ENCODE data around the gene BCL3.
"Not testable (repeated sequence)": the region's sequence is repeated elsewhere in the genome, so short reads cannot be mapped to it uniquely, and the experiment has no call there.

Gene BCL3

DNA sequence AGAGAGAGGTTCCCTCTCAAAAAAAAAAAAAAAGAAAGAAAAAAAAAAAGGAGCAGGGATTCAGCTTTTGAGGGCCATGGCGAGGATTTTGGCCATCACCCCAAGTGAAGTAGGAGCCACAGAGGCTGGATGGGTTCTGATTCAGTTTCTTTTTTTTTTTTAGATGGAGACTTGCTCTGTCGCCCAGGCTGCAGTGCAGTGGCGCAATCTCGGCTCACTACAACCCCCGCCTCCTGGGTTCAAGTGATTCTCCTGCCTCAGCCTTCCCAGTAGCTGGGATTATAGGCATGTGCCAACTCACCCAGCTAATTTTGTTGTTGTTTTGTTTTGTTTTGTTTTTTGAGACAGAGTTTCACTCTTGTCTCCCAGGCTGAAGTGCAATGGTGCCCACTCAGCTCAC is 27.1 kb upstream of the BCL3 start:
- not testable (repeated sequence) for DNase-seq

DNA sequence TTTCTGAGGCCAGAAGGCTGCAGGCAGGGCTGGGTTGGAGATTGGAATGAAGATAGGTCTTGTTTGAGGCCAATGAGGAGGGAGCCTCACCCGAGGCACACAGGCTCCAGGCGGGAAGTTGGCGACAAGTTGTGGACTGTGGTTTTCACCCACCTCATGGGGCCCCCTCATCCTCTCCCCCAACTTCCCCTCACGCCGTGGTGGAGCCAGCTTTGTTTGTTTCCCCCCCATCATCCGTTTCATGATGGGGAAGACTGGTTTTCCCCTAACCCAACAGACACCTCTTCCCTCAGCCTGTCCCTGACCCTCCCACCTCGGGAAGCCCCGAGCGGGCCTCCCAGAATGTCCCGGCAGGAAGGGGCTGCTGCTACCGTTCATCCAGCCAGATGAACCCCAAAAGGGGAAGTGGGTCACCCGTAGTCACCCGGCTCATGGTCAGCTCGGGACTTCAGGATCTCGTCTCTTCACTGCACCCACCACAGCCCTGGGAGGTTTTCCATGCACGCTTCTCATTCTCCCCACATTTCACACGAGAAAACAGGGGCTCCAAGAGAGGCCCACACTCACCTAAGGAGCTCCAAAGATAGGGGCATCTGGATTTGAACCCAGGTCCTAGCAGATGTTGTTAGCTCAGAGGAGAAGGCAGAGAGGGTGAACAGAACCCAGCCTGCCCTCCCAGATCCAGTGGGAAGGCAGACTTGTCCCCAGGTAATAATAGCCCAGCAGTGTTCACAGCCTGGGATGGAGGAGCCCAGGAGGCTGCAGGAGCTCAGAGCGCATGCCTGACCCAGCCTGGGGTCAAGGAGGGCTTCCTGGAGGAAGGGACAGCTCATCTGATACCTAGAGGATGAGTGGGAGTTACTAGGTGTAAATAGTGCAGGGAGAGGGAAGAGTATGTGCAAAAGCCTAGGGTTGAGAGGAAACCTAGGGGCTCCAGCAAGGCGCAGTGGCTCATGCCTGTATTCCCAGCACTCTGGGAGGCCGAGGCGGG is 26.1 kb upstream of the BCL3 start:
- DNase-seq = no peak

DNA sequence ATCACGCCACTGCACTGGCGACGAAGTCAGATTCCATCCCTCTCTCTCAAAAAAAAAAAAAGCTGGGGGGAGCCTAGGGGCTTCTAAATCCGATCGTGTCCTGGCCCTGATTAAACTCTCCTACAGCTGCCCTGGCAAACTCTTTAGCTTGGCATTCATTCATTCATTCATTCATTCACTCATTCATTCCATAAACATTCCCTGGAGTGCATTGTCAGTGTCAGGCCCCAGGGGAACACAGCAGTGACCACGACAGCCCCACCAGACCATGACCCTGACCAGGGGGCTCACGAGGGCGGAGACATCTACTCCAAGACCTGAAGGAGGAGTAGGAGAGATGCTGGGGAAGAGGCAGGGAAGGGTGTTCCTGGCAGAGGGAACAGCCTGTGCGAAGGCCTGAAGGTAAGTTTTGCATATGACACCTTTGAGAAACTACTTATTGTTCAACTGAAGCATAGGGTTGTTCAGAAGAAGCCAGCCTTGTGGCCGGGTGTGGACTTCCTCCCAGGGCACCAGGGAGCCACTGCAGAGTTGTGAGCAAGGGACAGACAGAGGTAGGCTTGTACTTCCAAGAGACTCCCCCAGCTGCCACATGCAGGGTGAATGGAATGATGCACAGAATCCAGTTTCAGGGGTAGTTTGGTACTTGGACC is 25.1 kb upstream of the BCL3 start:
- no peak for DNase-seq

DNA sequence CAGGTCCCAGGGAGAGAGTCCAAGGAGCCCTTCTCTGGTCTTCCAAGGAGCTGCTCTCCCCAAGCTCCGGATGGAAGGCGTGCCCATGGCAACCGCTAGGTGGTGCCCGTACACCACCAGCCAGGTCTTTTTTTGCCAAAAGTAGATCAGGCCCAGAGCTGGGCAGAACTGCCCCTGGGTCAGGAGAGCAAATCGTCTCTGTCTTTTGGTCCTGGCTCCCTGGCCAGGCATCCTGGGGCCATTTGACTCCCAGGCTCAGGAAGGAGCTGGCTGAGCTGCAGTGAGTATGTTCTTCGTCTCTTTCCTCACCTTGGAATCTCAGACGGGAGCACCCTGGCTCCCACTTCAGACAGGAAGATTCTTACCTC is 24.6 kb upstream of the BCL3 start:
- peak; percentile 69 for DNase-seq

DNA sequence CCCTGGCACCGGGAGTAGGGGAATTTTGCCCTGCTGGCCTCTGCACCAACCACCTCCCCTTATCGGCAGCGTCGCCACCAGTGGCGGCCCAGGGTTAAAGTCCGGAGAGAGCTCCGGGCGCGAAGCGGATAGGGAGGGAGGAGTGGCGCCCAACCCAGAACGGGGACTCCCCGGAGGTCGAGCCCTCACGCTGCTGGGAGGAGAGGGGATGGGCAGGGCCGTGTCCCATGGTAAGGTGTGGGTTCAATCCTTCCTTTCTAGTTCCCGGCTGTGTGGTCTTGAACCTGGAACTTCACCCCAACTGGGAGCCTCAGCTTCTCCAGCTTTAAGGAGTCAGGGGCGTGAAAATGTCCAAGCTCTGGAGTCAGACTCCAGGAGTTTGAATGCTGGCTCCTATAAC is 23.3 kb upstream of the BCL3 start:
- DNase-seq = no peak

DNA sequence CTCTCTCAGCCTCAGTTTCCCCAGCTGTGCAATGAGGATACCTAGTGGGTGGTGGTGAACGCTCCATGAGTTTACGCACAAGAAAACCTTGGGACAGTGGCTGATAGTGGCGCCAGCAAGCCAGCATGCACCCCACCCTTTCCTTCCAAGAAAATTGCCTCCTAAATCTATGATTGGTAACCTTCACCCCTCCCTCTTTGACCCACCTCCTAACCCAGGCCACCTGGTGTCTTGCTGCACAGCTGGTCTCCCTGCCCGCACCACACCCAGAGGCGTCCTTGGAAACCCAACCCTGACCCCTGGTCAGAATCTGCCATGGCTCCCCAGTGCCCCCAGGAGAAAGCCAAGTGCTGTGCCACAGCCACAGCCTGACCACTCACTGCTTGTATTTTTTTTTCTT is 22.8 kb upstream of the BCL3 start:
- DNase-seq = no peak

DNA sequence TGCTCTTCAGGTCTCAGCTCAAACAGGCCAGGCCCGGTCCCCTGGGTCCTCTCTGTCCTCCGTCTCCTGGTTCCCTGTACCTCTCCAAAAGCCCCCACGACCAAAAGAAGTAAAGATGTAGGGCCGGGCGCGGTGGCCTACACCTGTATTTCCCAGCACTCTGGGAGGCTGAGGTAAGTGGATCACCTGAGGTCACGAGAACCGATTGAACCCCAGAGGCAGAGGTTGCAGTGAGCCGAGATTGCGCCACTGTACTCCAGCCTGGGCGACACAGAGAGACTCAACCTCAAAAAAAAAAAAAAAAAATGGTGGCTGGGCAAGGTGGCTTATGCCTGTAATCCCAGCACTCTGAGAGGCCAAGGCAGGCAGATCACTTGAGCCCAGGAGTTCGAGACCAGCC is 22.0 kb upstream of the BCL3 start:
- no peak for DNase-seq

DNA sequence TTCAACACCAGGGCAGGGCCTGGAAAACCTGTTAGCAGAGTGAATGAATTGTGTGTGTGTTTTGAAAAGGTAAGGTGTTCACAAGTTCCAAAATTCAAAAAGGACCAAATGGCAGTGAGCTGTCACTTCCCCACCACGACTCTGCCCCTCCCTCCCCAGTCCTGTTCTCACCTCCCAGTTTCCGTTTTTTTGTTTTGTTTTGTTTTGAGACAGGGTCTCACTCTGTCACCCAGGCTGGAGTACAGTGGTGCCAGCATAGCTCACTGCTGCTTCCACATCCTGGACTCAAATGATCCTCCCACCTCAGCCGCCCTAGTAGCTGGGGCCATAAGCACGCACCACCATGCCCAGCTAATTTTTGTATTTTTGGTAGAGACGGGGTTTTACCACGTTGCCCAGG is 20.3 kb upstream of the BCL3 start:
- DNase-seq = no peak

DNA sequence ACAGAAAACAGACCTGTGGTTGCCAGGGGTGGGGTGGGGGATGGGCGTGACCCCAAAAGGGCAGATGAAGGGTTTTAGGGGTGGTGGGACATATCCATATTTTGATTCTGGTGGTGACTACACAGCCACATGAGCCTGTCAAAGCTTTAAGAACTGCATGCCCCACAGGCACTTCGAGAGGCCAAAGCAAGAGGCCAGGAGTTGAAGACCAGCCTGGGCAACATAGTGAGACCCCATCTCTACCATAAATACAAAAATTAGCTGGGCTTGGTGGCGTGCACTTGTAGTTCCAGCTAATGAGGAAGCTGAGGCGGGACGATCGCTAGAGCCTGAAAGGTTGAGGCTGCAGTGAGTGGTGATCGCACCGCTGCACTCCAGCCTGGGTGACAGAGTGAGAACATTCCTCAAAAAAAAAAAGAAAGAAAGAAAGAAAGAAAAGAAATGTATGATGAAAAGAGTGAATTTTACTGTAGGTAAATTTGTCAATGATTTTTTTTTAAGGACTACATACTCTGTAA is 18.9 kb upstream of the BCL3 start:
- no peak for DNase-seq

DNA sequence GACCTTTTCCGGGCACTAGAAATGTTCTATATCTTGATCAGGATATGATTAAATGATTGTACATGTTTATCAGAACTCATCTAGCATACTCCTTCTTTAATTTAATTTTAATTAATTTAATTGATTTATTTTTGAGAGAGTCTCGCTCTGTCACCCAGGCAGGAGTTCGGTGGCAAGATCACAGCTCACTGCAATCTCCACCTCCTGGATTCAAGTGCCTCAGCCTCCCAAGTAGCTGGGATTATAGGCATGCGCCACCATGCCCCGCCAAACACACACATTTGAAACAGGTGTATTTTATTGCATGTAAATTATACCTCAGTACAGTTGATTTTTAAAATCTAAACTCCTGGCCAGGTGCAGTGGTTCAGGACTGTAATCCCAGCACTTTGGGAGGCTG is 17.4 kb upstream of the BCL3 start:
- no peak for DNase-seq

DNA sequence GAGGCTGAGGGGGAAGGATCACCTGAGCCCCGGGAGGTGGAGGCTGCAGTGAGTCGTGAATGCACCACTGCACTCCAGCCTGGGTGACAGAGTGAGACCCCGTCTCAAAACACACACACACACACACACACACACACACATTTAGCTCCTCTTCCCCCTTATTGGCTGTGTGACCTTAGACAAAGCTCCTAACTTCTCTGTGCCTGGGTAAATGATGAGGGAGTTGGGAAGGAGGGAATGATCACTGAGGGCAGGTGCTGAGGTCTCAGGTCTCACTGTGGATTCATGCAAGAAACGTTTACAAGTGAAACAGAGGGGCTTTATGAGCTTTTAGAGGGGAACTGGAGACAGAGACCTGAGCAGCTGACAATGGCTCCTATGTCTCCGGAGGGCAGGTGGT is 16.9 kb upstream of the BCL3 start:
- no peak for DNase-seq

DNA sequence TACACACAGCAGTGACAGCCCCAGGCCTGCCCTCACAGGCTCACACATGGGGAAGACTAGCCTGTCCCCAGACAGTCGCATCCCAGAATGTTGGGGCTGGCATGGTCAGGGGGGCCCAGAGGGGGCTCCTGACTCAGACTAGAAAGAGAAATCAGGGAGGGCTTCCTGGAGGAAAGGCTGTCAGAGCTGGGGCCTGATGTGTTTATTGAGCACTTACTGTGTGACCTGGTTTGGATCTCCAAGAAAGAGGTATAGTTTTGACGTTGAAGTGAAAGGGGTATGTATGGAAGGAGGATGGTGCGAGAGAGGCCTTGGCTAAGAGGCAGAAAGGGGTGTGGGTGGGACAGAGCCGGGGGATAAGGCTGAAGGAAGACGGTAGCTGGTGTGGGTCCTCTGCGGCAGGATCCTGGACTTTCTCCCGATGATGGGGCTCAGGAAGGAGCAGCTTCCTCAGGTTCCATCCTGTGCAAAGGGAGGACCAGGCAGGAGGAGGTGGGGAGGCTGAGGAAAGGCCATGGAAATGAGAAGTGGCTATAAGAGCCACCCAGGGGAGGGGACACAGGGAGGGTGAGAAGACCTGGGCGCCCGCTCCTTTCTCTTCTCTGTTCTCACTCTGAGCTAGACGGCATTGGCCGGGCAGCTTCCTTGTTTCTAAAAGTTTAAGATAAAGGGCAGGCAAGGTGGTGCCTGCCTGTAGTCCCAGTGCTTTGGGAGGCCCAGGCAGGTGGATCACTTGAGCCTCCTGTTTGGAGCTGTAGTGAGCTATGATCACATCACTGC is 16.1 kb upstream of the BCL3 start:
- DNase-seq = no peak

DNA sequence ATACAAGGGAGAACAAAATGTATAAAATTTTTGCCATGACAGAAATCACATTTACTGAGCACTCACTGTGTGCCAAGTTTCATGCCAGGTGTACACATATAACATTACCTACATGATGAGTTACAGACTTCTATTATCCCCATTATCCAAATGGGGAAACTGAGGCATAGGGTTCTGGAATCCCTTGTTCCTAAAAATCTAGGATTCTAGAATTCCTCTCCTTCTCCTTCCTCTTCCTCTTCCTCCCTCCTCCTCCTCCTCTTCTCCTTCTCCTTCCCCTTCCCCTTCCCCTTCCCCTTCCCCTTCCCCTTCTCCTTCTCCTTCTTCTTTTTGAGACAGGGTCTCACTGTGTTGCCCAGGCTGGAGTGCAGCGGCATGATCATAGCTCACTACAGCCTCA is 14.2 kb upstream of the BCL3 start:
- DNase-seq = no peak

DNA sequence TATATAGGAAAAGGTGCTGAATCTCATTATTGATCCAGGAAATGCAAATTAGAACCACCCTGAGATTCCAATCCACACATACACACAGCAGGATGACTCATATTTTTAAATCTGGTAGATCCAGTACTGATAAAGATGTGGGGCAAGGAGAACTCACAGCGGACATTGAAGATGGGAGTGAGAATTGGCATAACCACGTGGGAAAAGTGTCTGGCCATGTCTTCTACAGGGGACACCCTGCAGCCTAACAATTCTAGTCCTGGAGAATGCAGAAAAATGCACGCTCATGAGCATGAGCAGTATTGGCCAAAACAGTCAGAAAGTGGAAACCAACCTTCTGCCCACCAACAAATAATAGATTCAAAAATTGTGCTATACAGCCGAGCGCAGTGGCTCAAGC is 13.5 kb upstream of the BCL3 start:
- DNase-seq = no peak

DNA sequence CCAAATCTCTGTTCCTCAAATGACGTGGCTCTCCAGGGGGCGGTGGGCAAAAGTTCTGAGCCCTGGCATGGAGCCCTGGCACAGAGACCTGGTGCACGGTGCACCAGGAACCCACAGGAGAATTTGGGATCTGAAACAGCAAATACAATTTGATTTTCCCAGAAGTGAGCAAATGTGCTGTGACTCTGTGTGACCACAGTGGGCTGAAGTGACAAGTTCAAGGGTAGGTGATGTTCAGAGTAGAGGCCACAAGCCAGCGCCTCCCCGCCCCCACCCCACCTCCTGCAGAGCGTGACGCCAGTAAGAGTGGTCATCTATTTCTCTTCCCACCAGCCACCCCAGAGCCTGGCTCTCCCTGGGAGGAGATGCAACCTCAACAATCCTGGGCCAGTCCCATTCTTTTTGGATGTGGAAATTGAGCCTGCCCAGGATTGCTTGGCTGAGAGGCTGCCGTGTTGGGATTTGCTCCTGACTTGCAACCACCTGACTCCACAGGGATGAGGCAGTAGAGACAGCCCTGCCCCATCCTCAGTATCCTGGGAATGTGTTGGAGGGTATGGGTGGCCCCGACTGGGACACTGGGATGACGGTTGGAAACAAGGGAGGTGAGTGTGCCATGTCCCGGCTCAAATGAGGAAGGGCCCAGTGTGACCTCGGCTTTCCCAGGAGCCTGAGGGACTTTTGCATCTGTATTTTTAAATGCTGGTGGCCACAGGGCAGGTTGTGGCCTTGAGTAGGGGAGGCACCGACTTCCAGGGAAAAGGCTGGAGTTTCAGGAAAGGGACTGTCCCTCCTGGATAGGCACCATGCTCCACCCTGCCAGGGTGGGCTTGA is 11.1 kb upstream of the BCL3 start:
- DNase-seq = peak; percentile 49

DNA sequence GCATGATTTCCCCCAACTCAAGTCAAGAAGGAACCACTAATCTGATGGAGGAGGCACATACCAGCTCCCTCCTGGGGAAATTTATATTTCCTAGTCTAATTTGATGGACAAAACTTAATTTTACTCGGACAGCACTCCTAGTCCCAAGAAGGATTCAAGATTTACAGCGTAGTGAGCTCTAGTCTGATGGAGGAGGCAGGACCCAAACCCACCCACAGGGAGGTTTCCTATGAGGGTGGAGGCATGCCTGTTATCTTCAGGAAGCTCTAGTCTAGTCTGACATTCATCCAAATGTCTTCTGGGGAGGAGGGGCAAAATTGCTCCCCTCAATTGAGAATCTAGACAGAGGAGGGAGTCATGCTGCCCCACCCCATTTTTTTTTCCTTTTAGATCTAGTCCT is 10.4 kb upstream of the BCL3 start:
- DNase-seq = no peak

DNA sequence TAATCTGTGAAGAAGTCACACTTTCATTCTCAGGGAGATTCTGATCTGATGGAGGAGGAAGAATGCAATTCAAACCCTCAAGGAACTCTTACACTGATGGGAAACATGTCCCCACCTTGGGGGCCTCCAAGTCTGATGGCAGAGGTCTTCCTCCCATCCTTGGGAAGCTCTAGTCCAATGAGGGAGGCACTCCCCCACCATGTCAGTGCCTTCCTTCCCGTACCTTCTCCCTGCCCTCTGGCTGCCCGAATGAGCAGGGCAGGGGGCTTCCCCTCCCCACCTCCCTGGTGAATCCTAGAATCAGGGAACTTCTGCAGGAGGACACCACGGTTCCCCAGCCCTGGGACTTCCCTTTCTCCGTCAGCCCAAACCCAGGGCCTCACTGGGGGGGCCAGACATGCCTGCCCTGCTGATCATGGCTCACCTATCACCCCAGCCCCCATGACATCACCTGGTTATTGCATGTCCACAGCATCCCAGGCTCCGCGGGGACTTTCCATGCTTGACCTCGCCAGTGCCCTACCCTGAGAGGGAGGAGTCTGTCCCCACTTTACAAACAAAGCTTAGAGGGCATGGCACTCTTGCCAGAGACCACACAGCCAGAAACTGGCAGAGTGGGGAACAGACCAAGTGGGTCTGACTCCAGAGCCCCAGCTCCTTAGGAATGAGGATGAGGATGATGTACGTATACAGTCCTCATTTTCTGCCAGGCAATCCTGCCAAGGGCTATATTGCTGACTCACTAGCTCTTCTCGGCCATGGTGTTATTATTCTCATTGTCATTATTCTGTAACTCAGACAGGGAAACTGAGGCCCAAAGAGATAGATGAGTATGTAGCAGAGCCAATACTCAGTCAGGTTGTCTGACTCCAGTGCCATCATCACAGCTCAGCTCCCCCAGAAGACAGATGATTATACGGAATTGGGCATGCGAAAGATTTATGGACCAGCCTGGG is 9.6 kb upstream of the BCL3 start:
- DNase-seq = no peak

DNA sequence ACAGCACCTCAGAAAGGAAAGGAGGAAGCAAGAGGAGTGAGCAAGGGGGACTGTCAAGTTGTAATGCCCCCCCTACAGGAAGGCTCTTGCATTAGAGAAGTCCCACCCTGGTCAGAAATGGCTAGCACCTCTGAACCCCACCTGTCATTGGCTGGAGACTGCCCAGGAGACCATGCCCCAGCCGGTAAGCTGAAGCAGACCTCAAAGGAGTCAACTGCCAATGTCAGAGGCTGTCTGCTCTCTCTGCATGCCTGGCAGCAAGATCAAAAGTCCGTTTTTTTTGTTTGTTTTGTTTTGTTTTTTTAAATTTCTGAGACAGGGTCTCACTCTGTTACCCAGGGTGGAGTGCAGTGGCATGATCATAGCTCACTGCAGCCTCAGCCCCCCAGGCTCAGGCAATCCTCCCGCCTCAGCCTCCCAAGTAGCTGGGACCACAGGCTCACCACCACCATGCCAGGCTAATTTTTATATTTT is 8.1 kb upstream of the BCL3 start:
- DNase-seq = no peak

DNA sequence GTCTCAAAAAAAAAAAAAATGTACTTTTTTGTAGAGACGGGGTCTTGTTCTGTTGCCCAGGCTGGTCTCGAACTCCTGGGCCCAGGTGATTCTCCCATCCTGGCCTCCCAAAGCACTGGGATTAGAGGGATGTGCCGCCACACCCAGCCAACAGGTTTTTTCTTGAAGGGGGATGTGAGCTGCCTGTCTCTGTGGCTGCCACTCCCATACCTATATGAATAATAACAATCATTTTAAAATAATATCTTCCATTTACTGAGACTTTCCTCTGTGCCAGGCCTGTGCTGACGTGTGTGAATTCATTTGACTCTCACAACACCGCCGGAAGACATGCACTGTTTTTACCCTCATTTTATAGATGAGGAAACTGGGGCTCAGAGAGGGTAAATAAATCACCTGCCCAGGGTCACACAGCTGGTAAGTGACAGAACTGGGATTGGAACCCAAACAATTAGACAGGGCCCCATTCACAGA is 7.2 kb upstream of the BCL3 start:
- no peak for DNase-seq

DNA sequence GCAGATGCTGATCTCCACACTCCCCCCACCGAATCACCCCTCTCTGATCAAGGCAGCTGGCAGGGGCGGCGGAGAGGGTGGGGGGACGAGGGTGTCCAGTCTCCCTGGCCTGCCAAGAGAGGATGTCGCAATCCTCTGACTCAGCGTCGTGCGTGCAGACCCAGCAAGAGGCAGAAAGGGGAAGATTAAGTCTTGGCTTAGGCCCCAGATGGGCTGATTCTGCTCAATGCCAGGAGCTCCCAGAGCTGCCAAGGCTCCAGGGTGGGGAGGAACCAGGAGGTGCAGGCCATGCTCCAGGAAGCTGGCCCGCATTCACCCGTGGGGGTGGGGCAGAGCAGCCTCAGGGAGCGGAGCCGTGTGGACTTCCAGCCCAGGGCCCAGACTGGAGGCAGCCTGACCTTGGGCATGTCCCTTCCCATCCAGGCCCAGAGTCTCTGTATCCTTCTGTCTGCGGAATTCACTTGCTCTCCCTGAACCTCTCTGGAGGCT is 6.6 kb upstream of the BCL3 start:
- peak; percentile 80 for DNase-seq
